Measurements from ENCODE around the gene TADA3.

Gene TADA3

GRCh38 chr3:9769012-9769411, 23.3 kb downstream of the TADA3 start:
- TF ChIP-seq SIN3A (IDR thresholded peaks at IDR 0.05; ENCODE audit: borderline replicate concordance, insufficient read depth, low read length) = no peak
- no peak for TF ChIP-seq TAF1 (IDR thresholded peaks at IDR 0.05; ENCODE audit: borderline replicate concordance, insufficient read depth, low read length)
- TF ChIP-seq REST (IDR thresholded peaks at IDR 0.05; ENCODE audit: insufficient read depth in 1 of 2, low read depth in 2 of 2, low read length in 2 of 2) = no peak
- no peak for TF ChIP-seq FOXP2 (optimal IDR thresholded peaks at IDR 0.05; ENCODE audit: borderline replicate concordance, extremely low read depth, extremely low read length, insufficient read depth)
- no peak for TF ChIP-seq POLR2AphosphoS5 (IDR thresholded peaks at IDR 0.05; ENCODE audit: low read depth, low read length)

GRCh38 chr3:9768141-9768775, 24.0 kb downstream of the TADA3 start:
- TF ChIP-seq SIN3A (IDR thresholded peaks at IDR 0.05; ENCODE audit: borderline replicate concordance, insufficient read depth, low read length) = no peak
- TF ChIP-seq REST (IDR thresholded peaks at IDR 0.05; ENCODE audit: insufficient read depth in 1 of 2, low read depth in 2 of 2, low read length in 2 of 2) = no peak
- TF ChIP-seq FOXP2 (optimal IDR thresholded peaks at IDR 0.05; ENCODE audit: borderline replicate concordance, extremely low read depth, extremely low read length, insufficient read depth) = no peak
- no peak for TF ChIP-seq TAF1 (IDR thresholded peaks at IDR 0.05; ENCODE audit: borderline replicate concordance, insufficient read depth, low read length)
- no peak for TF ChIP-seq POLR2AphosphoS5 (IDR thresholded peaks at IDR 0.05; ENCODE audit: low read depth, low read length)

DNA sequence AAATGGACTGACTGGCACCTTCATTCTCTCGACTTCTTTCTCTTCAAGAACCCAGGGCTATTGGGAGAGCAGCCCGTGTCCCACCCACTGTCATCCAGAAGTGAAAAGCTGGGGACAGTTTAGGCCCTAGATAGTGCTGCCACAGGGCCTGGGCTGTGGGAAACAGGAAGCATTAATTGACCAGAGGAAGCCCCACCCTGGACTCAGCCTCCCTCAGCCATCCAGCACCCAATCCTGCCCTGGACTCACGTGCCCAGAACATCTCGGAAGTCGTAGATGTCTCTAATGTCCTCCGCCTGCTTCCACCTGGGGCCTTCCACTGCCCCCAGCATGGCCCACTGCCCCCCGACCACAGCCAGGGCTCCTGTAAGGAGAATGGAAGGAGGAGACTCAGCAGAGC, 24.9 kb downstream of the TADA3 start:
- TF ChIP-seq TAF1 (IDR thresholded peaks at IDR 0.05; ENCODE audit: borderline replicate concordance, insufficient read depth, low read length) (no peak), POLR2AphosphoS5 (IDR thresholded peaks at IDR 0.05; ENCODE audit: low read depth, low read length) (no peak), SIN3A (IDR thresholded peaks at IDR 0.05; ENCODE audit: borderline replicate concordance, insufficient read depth, low read length) (no peak), FOXP2 (optimal IDR thresholded peaks at IDR 0.05; ENCODE audit: borderline replicate concordance, extremely low read depth, extremely low read length, insufficient read depth) (no peak), REST (IDR thresholded peaks at IDR 0.05; ENCODE audit: insufficient read depth in 1 of 2, low read depth in 2 of 2, low read length in 2 of 2) (no peak)

DNA sequence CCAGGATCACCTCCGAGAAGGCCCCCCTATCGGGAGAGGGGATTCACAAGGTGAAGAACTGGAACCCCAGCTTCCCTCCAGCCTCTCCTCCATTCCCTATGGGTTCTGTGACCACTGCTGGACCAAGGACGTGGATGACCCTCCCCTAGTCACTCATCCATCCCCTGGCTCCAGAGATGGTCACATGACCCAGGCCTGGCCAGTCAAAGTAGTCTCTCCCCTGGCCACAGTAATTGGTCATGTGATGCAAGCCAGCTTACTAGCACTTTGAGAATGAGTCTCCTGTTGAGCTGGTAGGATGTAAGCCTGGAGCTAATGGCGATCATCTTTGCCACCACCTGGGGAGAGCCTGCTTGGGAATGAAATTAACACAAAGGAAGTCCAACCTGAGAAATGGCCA, 26.4 kb downstream of the TADA3 start:
- no peak for TF ChIP-seq REST (IDR thresholded peaks at IDR 0.05; ENCODE audit: insufficient read depth in 1 of 2, low read depth in 2 of 2, low read length in 2 of 2)
- no peak for TF ChIP-seq SIN3A (IDR thresholded peaks at IDR 0.05; ENCODE audit: borderline replicate concordance, insufficient read depth, low read length)
- TF ChIP-seq POLR2AphosphoS5 (IDR thresholded peaks at IDR 0.05; ENCODE audit: low read depth, low read length) = no peak
- no peak for TF ChIP-seq FOXP2 (optimal IDR thresholded peaks at IDR 0.05; ENCODE audit: borderline replicate concordance, extremely low read depth, extremely low read length, insufficient read depth)
- TF ChIP-seq TAF1 (IDR thresholded peaks at IDR 0.05; ENCODE audit: borderline replicate concordance, insufficient read depth, low read length) = no peak

Data from PFSK-1 (cell line).